Measurements from ENCODE around the gene SH2B3. TPM values are rescaled to one million over a fixed set of nuclear protein-coding genes. Genes with fewer than 3 reads are reported as not detected.

Gene SH2B3
- total RNA-seq, 2 experiments from 2014 or later = 25.8 to 51.3 TPM

DNA sequence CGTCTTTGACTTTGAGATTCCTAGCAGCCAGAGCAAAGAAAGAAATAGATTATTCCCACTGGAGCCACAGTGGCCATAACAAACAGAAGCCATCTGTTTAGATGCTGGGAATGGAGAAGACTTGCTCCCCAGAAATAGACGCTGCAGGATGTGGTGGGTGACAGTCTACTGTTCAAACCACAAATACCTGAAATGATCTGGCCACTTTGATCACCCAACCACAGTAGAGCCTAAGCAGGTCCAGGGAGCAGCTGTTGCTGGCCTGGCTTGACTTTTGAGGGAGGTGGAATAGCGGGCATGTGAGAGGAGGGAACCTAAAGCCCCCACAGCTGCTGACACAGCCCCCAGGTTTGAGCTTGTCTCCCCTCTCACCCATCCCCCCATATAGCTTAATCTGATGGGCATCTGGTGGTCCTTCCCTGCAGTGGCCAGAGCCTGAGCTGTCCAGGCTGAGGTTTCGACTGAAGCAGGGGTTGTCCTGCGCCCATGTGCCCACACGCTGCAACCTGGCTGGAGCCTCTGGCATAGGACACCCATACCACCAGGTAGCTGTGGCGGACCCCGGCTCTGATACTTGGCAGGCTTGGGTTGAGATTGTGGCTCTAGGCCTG lies 38.7 kb downstream of the SH2B3 start:
- H3K4me3 ChIP-seq (ENCODE audit: low read depth, low read length, poor library complexity, severe bottlenecking) = peak overlapping the region; percentile 42
- peaks cover 9% of the 10 kb centered on the region; the same call in 1 of the 2 replicates for H3K79me2 ChIP-seq (ENCODE audit: insufficient read depth, low read depth, low read length)
- H3K27ac ChIP-seq (ENCODE audit: low read depth, low read length, poor library complexity, severe bottlenecking) = peak overlapping the region; percentile 91
- peak overlapping the region; percentile 77 for H3K4me2 ChIP-seq (ENCODE audit: low read length)
- H3K4me1 ChIP-seq (ENCODE audit: insufficient read depth, low read length, poor library complexity, severe bottlenecking) = peaks cover 64% of the 10 kb centered on the region
- peak; percentile 74 for DNase-seq (ENCODE audit: low spot score)
- peaks cover 19% of the 10 kb centered on the region; the same call in 1 of the 2 replicates for H4K20me1 ChIP-seq (ENCODE audit: insufficient read depth, low read length)
- TF ChIP-seq EZH2phosphoT487 (IDR thresholded peaks at IDR 0.05; ENCODE audit: borderline replicate concordance, low read depth, low read length) = no peak
- TF ChIP-seq, protein P1, sequence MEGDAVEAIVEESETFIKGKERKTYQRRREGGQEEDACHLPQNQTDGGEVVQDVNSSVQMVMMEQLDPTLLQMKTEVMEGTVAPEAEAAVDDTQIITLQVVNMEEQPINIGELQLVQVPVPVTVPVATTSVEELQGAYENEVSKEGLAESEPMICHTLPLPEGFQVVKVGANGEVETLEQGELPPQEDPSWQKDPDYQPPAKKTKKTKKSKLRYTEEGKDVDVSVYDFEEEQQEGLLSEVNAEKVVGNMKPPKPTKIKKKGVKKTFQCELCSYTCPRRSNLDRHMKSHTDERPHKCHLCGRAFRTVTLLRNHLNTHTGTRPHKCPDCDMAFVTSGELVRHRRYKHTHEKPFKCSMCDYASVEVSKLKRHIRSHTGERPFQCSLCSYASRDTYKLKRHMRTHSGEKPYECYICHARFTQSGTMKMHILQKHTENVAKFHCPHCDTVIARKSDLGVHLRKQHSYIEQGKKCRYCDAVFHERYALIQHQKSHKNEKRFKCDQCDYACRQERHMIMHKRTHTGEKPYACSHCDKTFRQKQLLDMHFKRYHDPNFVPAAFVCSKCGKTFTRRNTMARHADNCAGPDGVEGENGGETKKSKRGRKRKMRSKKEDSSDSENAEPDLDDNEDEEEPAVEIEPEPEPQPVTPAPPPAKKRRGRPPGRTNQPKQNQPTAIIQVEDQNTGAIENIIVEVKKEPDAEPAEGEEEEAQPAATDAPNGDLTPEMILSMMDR (conservative IDR thresholded peaks at IDR 0.05; ENCODE audit: low read length) = no peak
- CTCF ChIA-PET (ENCODE audit: unreplicated experiment) = interaction anchor here (1.0 to 2.0 kb wide), 3 partner anchors 10 to 48 kb away, joined by 4 to 6 read pairs (median 5); no protein-coding TSS in a partner anchor
- no TSS peak for BruUV-seq (replicated peaks)
- no peak overlapping the region for H2AFZ ChIP-seq (ENCODE audit: low read length)
- H3K9me3 ChIP-seq (ENCODE audit: low read length) = no peaks in the 10 kb centered on the region
- peaks cover 67% of the 10 kb centered on the region for H3K36me3 ChIP-seq (ENCODE audit: insufficient read depth, low read length)
- POLR2A ChIA-PET = interaction anchor here (0.5 to 2.5 kb wide), 5 partner anchors 9 to 190 kb away, joined by 3 to 16 read pairs (median 3); no protein-coding TSS in a partner anchor
- intact Hi-C loops (cut with micrococcal nuclease; ENCODE audit: unreplicated experiment) = no loop called here
- H3K9me2 ChIP-seq (ENCODE audit: insufficient read depth, low read length) = no peaks in the 10 kb centered on the region

DNA sequence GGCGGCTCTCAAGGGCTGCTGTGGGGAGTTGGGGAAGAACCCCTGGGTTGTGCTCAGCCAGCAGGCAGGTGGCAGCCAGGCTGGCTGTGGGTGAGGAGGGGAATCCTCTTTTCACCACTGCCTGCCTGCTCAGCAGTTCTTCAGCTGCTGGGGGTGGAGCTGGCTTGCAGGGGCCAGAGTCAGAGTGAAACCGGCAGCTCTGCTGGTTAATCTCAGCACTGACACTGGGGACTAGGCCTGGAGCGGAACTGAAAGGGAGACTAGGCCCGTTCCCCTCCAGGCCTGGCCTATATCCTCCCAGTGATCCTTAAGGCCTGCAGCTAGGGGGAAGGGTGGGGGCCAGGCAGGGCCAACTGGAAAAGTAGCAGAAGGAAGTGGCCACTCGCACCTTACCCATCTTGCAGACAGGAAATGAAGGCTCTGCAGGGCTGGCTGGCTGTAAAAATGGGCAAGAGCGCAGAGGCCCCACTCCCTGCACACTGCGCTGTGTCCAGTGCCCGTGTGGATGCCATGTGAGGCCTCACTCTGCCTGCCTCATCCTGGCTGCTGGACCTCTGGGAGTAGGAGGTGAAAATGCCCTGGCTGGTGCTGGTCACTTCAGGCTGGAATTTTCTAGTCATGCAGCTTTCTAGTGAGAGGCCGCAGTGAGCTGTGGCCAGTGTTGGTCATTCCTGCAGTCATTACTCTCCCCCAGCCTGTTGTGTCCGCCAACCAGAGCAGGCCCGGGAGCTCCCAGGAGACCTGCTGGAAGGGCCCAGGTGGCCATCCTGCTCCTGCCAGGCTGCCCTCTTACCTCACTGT lies 39.4 kb downstream of the SH2B3 start:
- Histone ChIP-seq H3K27ac (ENCODE audit: low read depth, low read length, poor library complexity, severe bottlenecking) (peak overlapping the region; percentile 91), H3K9me3 (ENCODE audit: low read length) (no peaks in the 10 kb centered on the region), H3K36me3 (ENCODE audit: insufficient read depth, low read length) (peaks cover 72% of the 10 kb centered on the region), H3K79me2 (ENCODE audit: insufficient read depth, low read depth, low read length) (peaks cover 9% of the 10 kb centered on the region; the same call in 1 of the 2 replicates), H2AFZ (ENCODE audit: low read length) (no peak overlapping the region), H3K9me2 (ENCODE audit: insufficient read depth, low read length) (no peaks in the 10 kb centered on the region), H4K20me1 (ENCODE audit: insufficient read depth, low read length) (peaks cover 19% of the 10 kb centered on the region; the same call in 1 of the 2 replicates), H3K4me1 (ENCODE audit: insufficient read depth, low read length, poor library complexity, severe bottlenecking) (peaks cover 67% of the 10 kb centered on the region), H3K4me2 (ENCODE audit: low read length) (peak overlapping the region; percentile 77), H3K4me3 (ENCODE audit: low read depth, low read length, poor library complexity, severe bottlenecking) (peak overlapping the region; percentile 42)
- no TSS peak for BruUV-seq (replicated peaks)
- TF ChIP-seq, protein P1 (conservative IDR thresholded peaks at IDR 0.05; ENCODE audit: low read length) = no peak
- TF ChIP-seq EZH2phosphoT487 (IDR thresholded peaks at IDR 0.05; ENCODE audit: borderline replicate concordance, low read depth, low read length) = no peak
- ChIA-PET POLR2A (interaction anchor here (0.5 to 2.5 kb wide), 6 partner anchors 10 to 41 kb away, joined by 3 to 16 read pairs (median 4); no protein-coding TSS in a partner anchor), CTCF (ENCODE audit: unreplicated experiment) (interaction anchor here (1.3 to 2.0 kb wide), 2 partner anchors 10 to 40 kb away, joined by 5 to 6 read pairs; no protein-coding TSS in a partner anchor)
- DNase-seq (ENCODE audit: low spot score) = peak; percentile 93
- intact Hi-C loops (cut with micrococcal nuclease; ENCODE audit: unreplicated experiment) = loop anchor here (1.0 kb wide), 1 partner anchor 40 kb away; the partner anchor contains the start of gene SH2B3
